ENCODE results near the gene SERTAD1. TPM values are rescaled to one million over a fixed set of nuclear protein-coding genes. Genes with fewer than 3 reads are reported as not detected.

SERTAD1 gene
- total RNA-seq, 1 donor from 2014 or later = 22.9 TPM

- peaks cover 41% of the 10 kb centered on the region for H3K79me2 ChIP-seq (ENCODE audit: insufficient read depth, low read length)
- peak within 1 kb of the TSS; percentile 94 for H2AFZ ChIP-seq (ENCODE audit: low read depth, low read length)
- peak within 1 kb of the TSS; percentile 100 for H3K4me3 ChIP-seq (ENCODE audit: insufficient read depth, low read depth, low read length)
- peak within 1 kb of the TSS; percentile 99 for H3K4me2 ChIP-seq (ENCODE audit: low read length)
- no peaks in the 10 kb centered on the region for H3K27me3 Mint-ChIP-seq (ENCODE audit: low read depth, unreplicated experiment)
- peaks cover 19% of the 10 kb centered on the region for H3K36me3 Mint-ChIP-seq (ENCODE audit: low read depth, unreplicated experiment)
- H3K27ac Mint-ChIP-seq (ENCODE audit: unreplicated experiment) = peak within 1 kb of the TSS; percentile 94
- H3K4me1 ChIP-seq (ENCODE audit: insufficient read depth, low read length) = peaks cover 16% of the 10 kb centered on the region
- H3K36me3 ChIP-seq (ENCODE audit: insufficient read depth, low read length) = peaks cover 17% of the 10 kb centered on the region
- DNase-seq (ENCODE audit: low read depth) (peak; percentile 80), FAIRE-seq (no peak)
- no peaks in the 10 kb centered on the region for H3K9me3 ChIP-seq (ENCODE audit: insufficient read depth, low read depth, low read length)
- peaks cover 31% of the 10 kb centered on the region for H4K20me1 ChIP-seq (ENCODE audit: insufficient read depth, low read length)
- peak within 1 kb of the TSS; percentile 98 for H3K9ac ChIP-seq (ENCODE audit: low read length)
- H3K9me3 Mint-ChIP-seq (ENCODE audit: unreplicated experiment) = no peaks in the 10 kb centered on the region
- peak within 1 kb of the TSS; percentile 96 for H3K27ac ChIP-seq (ENCODE audit: low read depth, low read length)
- no peaks in the 10 kb centered on the region for H3K27me3 ChIP-seq (ENCODE audit: insufficient read depth, low read length)
- H3K4me1 Mint-ChIP-seq (ENCODE audit: low read depth, unreplicated experiment) = peaks cover 25% of the 10 kb centered on the region
- TF ChIP-seq CTCF (IDR thresholded peaks at IDR 0.05; ENCODE audit: insufficient read depth, low read depth, low read length) = no peak
- no peak for TF ChIP-seq EZH2 (IDR thresholded peaks at IDR 0.05; ENCODE audit: insufficient read depth, low read length)
- peak within 1 kb of the TSS; percentile 97 for H3K4me3 Mint-ChIP-seq (ENCODE audit: unreplicated experiment)
Observed at GRCh38 chr19:40444000-40444824, 18.4 kb upstream of the SERTAD1 start, which contains the start of gene SERTAD3. SERTAD3 (minus strand) TSS chr19:40444335; CDS start chr19:40442080, 2,255 bp downstream.

GRCh38 chr19:40443131-40443999, 17.6 kb upstream of the SERTAD1 start:
- Histone ChIP-seq H3K27me3 (ENCODE audit: insufficient read depth, low read length) (no peaks in the 10 kb centered on the region), H4K20me1 (ENCODE audit: insufficient read depth, low read length) (peaks cover 31% of the 10 kb centered on the region), H3K4me2 (ENCODE audit: low read length) (peak overlapping the region; percentile 99), H2AFZ (ENCODE audit: low read depth, low read length) (peak overlapping the region; percentile 68), H3K4me3 (ENCODE audit: insufficient read depth, low read depth, low read length) (peak overlapping the region; percentile 100), H3K79me2 (ENCODE audit: insufficient read depth, low read length) (peaks cover 41% of the 10 kb centered on the region), H3K9ac (ENCODE audit: low read length) (peak overlapping the region; percentile 98), H3K9me3 (ENCODE audit: insufficient read depth, low read depth, low read length) (no peaks in the 10 kb centered on the region), H3K36me3 (ENCODE audit: insufficient read depth, low read length) (peaks cover 17% of the 10 kb centered on the region), H3K27ac (ENCODE audit: low read depth, low read length) (peak overlapping the region; percentile 96), H3K4me1 (ENCODE audit: insufficient read depth, low read length) (peaks cover 16% of the 10 kb centered on the region)
- H3K36me3 Mint-ChIP-seq (ENCODE audit: low read depth, unreplicated experiment) = peaks cover 20% of the 10 kb centered on the region
- peaks cover 25% of the 10 kb centered on the region for H3K4me1 Mint-ChIP-seq (ENCODE audit: low read depth, unreplicated experiment)
- H3K27me3 Mint-ChIP-seq (ENCODE audit: low read depth, unreplicated experiment) = no peaks in the 10 kb centered on the region
- FAIRE-seq (no peak), DNase-seq (ENCODE audit: low read depth) (peak; percentile 98)
- no peaks in the 10 kb centered on the region for H3K9me3 Mint-ChIP-seq (ENCODE audit: unreplicated experiment)
- TF ChIP-seq CTCF (IDR thresholded peaks at IDR 0.05; ENCODE audit: insufficient read depth, low read depth, low read length) (no peak), EZH2 (IDR thresholded peaks at IDR 0.05; ENCODE audit: insufficient read depth, low read length) (no peak)
- H3K4me3 Mint-ChIP-seq (ENCODE audit: unreplicated experiment) = peak overlapping the region; percentile 97
- H3K27ac Mint-ChIP-seq (ENCODE audit: unreplicated experiment) = peak overlapping the region; percentile 99

All from astrocyte (in vitro differentiated cells and primary cell).